GM12874 (cell line): ENCODE results near the gene MPRIP.

Experiments
- TF ChIP-seq, protein P1 (sequence below): IDR thresholded peaks from 2 replicates; pipeline ENCODE4 v1.5.1; 2011; ENCODE audit warnings: low read depth, mild to moderate bottlenecking, control low read depth, low read length, moderate library complexity; ENCODE audit not compliant: insufficient read depth

The MPRIP gene

DNA sequence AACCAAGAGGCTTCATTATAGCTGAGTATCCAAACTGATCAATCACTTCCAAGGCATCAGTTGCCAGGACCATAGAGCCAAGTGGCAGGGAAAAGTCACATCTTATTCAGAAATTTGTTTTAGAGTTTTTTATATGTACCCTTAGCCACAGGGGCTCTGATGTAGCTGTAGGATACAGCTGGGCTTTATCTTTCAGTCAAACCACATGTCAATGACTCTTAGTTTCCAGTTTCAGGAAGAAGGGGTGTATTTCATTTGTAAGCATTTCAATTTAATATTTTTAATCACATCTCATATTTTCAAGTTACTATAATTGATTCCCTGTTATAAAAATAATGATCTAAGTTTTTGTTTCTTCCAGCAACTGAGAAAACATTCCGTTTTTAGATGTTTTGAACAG is 197.6 kb downstream of the MPRIP start:
- TF ChIP-seq, protein P1, sequence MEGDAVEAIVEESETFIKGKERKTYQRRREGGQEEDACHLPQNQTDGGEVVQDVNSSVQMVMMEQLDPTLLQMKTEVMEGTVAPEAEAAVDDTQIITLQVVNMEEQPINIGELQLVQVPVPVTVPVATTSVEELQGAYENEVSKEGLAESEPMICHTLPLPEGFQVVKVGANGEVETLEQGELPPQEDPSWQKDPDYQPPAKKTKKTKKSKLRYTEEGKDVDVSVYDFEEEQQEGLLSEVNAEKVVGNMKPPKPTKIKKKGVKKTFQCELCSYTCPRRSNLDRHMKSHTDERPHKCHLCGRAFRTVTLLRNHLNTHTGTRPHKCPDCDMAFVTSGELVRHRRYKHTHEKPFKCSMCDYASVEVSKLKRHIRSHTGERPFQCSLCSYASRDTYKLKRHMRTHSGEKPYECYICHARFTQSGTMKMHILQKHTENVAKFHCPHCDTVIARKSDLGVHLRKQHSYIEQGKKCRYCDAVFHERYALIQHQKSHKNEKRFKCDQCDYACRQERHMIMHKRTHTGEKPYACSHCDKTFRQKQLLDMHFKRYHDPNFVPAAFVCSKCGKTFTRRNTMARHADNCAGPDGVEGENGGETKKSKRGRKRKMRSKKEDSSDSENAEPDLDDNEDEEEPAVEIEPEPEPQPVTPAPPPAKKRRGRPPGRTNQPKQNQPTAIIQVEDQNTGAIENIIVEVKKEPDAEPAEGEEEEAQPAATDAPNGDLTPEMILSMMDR = no peak

DNA sequence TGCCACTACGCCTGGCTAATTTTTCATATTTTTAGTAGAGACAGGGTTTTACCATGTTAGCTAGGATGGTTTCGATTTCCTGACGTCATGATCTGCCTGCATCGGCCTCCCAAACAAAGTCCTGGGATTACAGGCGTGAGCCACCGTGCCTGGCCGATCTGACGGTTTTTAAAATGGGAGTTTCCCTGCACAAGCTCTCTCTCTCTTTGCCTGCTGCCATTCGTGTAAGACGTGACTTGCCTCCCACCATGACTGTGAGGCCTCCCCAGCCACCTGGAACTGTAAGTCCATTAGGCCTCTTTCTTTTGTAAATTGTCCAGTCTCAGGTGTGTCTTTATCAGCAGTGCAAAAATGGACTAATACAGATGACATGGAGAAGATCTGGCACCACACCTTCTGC is 199.4 kb downstream of the MPRIP start:
- TF ChIP-seq, protein P1 = no peak

DNA sequence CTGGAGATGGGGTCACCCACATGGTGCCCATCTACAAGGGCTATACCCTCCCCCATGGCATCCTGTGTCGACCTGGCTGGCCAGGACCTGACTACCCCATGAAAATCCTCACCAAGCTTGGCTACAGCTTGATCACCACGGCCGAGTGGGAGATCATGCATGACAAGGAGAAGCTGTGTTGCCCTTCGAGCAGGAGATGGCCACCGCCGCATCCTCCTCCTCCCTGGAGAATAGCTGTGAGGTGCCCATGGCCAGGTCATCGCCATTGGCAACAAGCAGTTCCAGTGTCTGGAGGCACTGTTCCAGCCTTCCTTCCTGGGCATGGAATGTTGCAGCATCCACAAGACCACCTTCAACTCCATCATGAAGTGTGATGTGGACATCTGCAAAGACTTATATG is 200.0 kb downstream of the MPRIP start:
- TF ChIP-seq, protein P1 = no peak
